ENCODE measurements around the gene ROCK2. TPM values are rescaled to one million over a fixed set of nuclear protein-coding genes. Genes with fewer than 3 reads are reported as not detected.

ROCK2 gene
- polyA plus RNA-seq, 2 of the 4 experiments (the other 2 are of a cell fraction) = 34.0 to 38.7 TPM

DNA sequence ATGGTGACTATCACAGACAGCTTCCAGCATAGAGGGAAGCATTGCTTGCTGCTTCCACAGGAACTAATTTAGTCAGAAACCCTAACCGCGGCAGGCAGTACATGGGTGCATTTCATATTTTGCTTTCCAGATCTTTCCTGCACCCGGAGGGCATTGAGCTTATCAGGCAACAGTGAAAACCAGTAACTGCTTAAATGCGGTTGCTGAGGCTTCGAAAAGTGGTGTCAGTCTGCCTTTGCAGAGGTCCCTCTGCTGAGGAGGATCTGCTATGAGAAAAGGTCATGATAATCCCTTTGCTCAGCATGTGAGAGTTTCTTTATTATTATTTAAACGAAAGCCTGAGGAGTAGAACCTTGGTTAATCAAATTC is 44.6 kb upstream of the ROCK2 start:
- H3K27ac ChIP-seq = peak overlapping the region; percentile 86 to 92
- ChIA-PET POLR2A (interaction anchor here (0.8 to 6.8 kb wide), 3 partner anchors 14 to 177 kb away, joined by 3 to 82 read pairs (median 3); partner anchors contain the start of gene ROCK2), CTCF (interaction anchor here (1.0 to 9.7 kb wide), 8 partner anchors 12 to 257 kb away, joined by 3 to 55 read pairs (median 9); partner anchors contain the start of gene ROCK2)
- ATAC-seq = no peak
- H3K4me3 ChIP-seq = no peak overlapping the region
- no peak for FAIRE-seq
- WGBS (ENCODE audit: missing lambda C conversion rate) = 68% methylated on average over 6 of the region's 6 CpGs
- DNase-seq (ENCODE audit: low read depth in 1 of 2, low spot score in 1 of 2) = no peak
- no peak for TF ChIP-seq RARB (CRISPR knock-in tag; IDR thresholded peaks at IDR 0.05)
- no peak for TF ChIP-seq HES2 (IDR thresholded peaks at IDR 0.05)
- TF ChIP-seq HMGXB4 (CRISPR knock-in tag; IDR thresholded peaks at IDR 0.05; ENCODE audit: borderline replicate concordance) = no peak
- TF ChIP-seq, protein P1, sequence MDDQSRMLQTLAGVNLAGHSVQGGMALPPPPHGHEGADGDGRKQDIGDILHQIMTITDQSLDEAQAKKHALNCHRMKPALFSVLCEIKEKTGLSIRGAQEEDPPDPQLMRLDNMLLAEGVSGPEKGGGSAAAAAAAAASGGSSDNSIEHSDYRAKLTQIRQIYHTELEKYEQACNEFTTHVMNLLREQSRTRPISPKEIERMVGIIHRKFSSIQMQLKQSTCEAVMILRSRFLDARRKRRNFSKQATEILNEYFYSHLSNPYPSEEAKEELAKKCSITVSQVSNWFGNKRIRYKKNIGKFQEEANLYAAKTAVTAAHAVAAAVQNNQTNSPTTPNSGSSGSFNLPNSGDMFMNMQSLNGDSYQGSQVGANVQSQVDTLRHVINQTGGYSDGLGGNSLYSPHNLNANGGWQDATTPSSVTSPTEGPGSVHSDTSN (IDR thresholded peaks at IDR 0.05) = no peak
- no peak for TF ChIP-seq TP53 (CRISPR knock-in tag; IDR thresholded peaks at IDR 0.05)
- TF ChIP-seq ZFP36 (IDR thresholded peaks at IDR 0.05; ENCODE audit: borderline replicate concordance, partially characterized antibody) = no peak
- TF ChIP-seq JUN (IDR thresholded peaks at IDR 0.05) = no peak
- TF ChIP-seq POLR2AphosphoS2 (conservative IDR thresholded peaks at IDR 0.05; ENCODE audit: low read length) = no peak
- TF ChIP-seq HOXB5 (CRISPR knock-in tag; IDR thresholded peaks at IDR 0.05) = no peak
- no peak for TF ChIP-seq NFE2L2 (conservative IDR thresholded peaks at IDR 0.05; ENCODE audit: low read length)
- no peak for TF ChIP-seq E2F6 (IDR thresholded peaks at IDR 0.05; ENCODE audit: borderline replicate concordance, low read depth)
- no peak for TF ChIP-seq HDAC2 (IDR thresholded peaks at IDR 0.05)
- no peak for TF ChIP-seq JUNB (IDR thresholded peaks at IDR 0.05)
- TF ChIP-seq, protein P2, sequence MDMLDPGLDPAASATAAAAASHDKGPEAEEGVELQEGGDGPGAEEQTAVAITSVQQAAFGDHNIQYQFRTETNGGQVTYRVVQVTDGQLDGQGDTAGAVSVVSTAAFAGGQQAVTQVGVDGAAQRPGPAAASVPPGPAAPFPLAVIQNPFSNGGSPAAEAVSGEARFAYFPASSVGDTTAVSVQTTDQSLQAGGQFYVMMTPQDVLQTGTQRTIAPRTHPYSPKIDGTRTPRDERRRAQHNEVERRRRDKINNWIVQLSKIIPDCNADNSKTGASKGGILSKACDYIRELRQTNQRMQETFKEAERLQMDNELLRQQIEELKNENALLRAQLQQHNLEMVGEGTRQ (IDR thresholded peaks at IDR 0.05) = no peak
- no peak for TF ChIP-seq ZSCAN20 (CRISPR knock-in tag; IDR thresholded peaks at IDR 0.05)
- TF ChIP-seq ZC3H11A (IDR thresholded peaks at IDR 0.05) = no peak
- TF ChIP-seq, protein P3, sequence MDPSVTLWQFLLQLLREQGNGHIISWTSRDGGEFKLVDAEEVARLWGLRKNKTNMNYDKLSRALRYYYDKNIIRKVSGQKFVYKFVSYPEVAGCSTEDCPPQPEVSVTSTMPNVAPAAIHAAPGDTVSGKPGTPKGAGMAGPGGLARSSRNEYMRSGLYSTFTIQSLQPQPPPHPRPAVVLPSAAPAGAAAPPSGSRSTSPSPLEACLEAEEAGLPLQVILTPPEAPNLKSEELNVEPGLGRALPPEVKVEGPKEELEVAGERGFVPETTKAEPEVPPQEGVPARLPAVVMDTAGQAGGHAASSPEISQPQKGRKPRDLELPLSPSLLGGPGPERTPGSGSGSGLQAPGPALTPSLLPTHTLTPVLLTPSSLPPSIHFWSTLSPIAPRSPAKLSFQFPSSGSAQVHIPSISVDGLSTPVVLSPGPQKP (IDR thresholded peaks at IDR 0.05; ENCODE audit: low read depth, low read length) = no peak
- no peak for TF ChIP-seq KDM5A (IDR thresholded peaks at IDR 0.05)
- TF ChIP-seq BHLHE40 (IDR thresholded peaks at IDR 0.05; ENCODE audit: low read depth, low read length) = no peak
- no peak for TF ChIP-seq CHD4 (IDR thresholded peaks at IDR 0.05; ENCODE audit: borderline replicate concordance)
- H3K4me1 ChIP-seq = peaks cover 83% of the 10 kb centered on the region
- H3K9me3 ChIP-seq = no peaks in the 10 kb centered on the region
- peak overlapping the region; percentile 54 for H3K4me2 ChIP-seq

DNA sequence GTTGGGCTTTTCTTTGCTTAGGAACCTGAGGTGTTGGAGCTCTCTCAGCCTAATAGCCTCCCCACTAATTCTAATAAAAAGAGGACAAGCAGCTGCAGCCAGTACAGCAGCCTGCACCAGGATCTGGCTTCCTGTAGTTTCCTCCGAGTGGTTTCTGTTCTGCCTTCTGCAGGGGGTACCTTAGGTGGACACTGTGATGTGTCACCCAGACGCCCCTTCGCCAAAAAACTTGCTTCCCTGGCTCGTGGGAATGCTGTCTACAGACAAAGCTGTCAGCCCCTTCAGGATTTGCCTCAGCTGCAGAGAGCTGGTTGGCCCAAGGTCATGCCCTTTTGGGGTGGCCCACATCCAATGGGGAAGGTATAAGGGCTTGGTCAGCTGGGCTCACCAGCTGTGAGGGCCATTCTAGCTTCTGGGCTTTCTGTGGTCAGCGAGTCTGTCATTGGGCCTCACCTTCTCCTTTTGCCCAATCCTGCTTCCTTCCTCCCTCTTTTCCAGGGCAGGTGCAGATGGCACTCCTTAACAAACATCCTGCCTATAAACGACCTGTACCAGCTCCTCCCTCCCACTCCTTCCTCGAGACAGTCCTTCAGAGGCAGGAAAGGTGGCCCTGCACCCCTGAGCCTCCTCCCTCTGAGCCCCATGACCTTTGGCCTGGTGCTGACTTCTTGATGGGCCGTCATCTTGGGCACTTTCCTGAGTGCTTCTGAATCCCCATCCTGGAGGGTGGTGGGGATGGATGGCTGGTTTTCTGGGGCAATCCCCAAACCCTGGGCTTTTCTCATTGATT is 44.0 kb upstream of the ROCK2 start:
- H3K4me3 ChIP-seq = no peak overlapping the region
- no peak for ATAC-seq
- TF ChIP-seq JUNB (IDR thresholded peaks at IDR 0.05) (no peak), FOXS1 (CRISPR knock-in tag; IDR thresholded peaks at IDR 0.05) (peak; percentile 39; the same call in 1 of the 2 replicates), HOXB13 (CRISPR knock-in tag; IDR thresholded peaks at IDR 0.05; ENCODE audit: low read depth) (peak; percentile 77; the same call in 1 of the 2 replicates), EHMT2 (IDR thresholded peaks at IDR 0.05; ENCODE audit: low read depth) (peak; percentile 67)
- DNase-seq (ENCODE audit: low read depth in 1 of 2, low spot score in 1 of 2) = no peak
- H3K4me1 ChIP-seq = peaks cover 77% of the 10 kb centered on the region
- ChIA-PET POLR2A (interaction anchor here (0.8 to 6.8 kb wide), 4 partner anchors 14 to 256 kb away, joined by 3 to 82 read pairs (median 3); partner anchors contain the start of gene ROCK2), CTCF (interaction anchor here (1.0 to 9.7 kb wide), 9 partner anchors 12 to 256 kb away, joined by 3 to 55 read pairs (median 5); partner anchors contain the start of gene ROCK2)
- H3K9me3 ChIP-seq = no peaks in the 10 kb centered on the region
- 50% methylated on average over 8 of the region's 8 CpGs for WGBS (ENCODE audit: missing lambda C conversion rate)
- FAIRE-seq = no peak
- H3K27ac ChIP-seq = peak overlapping the region; percentile 86 to 92
- H3K4me2 ChIP-seq = peak overlapping the region; percentile 54
